Kasumi-1 (cell line): ENCODE measurements around the gene CCDC88C.

Source experiments
- DNase-seq, 2 experiments: peaks; one replicate each; lab custom pipeline; 2025; lab: John Stamatoyannopoulos, UW

Gene CCDC88C

DNA sequence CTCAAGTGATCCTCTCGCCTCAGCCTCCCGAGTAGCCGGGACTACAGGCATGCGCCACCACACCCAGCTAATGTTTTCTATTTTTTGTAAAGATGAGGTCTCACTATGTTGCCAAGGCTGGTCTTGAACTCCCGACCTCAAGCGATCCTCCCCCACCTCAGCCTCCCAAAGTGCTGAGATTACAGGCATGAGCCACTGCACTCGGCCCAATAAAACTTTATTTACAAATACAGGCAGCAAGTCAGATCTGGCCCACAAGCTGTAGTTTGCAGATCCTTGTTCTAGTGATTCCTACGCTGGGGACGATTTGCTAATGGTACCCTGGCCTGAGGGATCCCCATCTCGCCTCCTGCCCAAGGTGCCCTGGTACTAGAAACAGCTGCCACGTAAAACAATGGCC lies 74.6 kb downstream of the CCDC88C start:
- DNase-seq, result no peak

DNA sequence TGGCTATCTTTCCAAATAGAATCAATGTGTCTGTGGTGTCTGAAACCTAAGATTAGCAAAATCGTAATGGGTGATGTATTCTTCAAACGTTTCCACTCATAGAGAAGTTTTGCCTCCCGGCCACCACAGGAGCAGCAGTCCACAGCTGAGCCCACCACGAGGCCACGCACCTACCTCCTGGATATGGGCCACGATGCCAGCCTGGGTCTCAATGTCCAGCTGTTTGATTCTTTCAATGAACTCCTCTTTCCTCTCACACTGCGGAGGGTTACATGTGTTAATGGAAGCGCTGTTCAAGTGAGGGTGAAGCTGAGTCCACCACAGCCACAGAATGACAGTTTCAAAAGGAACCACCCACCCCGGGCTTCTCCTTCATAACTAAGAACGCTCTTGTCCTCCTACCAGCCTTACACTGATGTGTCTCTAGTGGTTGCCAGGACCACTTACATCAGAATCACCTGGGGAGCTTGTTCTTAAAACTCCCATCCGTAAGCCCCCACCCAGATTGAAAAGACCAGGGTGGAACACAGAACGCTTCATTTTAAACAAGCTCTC lies 75.3 kb downstream of the CCDC88C start:
- no peak for DNase-seq

DNA sequence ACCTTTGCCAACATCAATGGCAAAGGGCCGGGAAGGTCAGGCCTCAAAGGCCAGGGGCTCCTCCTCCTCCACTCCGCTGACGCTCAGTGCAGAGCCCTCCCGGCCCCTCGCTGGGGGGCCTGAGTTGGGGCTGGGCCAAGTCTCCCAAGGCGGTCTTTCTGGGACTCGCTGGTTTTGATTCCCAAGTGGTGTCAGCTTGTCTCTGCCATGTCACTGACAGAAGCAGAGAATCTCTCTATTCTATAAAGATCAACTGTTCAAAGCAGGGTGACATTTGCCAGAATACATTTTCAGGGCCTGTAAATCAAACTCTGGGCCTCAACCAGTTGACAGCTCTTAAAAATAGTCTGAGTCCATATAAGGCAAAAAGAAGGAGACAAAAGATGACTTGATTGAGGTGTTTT lies 75.9 kb downstream of the CCDC88C start:
- DNase-seq, result no peak

DNA sequence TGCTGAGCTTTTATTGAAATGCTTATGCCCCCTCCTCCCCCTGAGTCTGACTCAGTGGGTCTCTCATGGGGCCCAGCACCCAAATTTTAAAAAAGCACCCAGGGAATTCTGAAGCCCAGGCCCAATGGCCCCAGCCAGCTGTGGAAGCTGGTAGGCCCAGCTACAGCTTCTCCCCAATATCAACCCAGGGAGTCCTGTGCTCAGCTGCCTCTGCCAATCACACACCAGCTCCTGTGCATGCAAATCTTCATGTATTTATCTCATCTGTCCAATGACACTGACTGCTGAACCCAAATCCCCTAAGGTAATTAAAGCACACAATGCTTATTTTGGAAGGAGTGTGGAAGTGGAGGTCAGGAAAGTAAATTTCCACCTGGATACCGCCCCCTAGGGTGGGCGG lies 76.3 kb downstream of the CCDC88C start:
- DNase-seq, result no peak

DNA sequence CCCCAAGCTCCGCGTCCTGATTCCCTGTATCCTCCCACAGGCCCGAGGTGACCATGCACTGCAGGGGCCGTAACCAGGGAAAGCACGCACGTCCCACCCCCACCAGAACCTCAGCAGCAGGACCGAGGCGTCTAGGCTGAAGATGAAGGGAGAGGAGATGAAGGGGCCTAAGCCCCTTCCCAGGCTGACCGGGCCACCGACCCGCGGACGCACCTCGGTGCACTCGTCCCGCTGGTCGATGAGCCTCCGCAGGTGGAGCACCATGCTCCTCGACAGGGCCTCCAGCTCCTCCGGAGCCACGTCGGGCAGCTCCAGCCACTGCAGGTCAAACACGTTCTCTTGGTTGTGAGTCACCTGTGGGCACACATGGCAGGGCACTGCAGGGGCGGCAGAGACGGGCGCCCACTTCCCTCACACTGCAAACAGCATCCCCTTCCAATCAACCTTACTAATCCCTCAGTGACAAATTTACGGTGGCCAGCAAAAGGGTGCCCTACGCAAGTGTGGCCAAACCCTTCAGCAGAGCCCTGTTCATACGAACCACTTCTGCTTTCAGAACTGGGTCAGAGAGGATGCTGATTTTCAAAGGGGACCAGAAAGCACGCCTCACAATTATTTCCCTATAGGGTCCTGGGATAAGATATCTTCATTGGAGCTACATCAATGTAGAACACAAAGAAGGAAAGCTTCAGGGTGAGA lies 77.8 kb downstream of the CCDC88C start:
- DNase-seq, result no peak

DNA sequence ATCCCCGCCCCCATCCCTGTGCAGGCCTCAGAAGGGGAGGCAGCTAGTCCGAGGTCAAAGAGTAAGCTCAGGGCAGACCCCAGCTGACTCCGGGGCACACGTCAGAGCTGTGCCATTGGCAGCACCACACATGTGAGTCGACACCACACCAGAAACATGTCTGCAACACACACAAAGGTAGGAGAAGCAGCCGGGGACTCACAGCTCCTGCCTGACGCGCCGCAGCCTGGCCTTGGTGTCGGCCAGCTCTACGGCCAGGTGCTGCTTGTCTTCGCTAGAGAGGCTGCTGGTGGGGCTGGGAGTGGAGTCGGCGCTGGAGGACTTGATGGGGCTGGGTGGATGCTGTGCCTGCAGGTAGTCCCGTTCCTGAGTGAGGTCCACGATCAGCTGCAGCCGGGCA lies 78.5 kb downstream of the CCDC88C start:
- DNase-seq, result no peak

DNA sequence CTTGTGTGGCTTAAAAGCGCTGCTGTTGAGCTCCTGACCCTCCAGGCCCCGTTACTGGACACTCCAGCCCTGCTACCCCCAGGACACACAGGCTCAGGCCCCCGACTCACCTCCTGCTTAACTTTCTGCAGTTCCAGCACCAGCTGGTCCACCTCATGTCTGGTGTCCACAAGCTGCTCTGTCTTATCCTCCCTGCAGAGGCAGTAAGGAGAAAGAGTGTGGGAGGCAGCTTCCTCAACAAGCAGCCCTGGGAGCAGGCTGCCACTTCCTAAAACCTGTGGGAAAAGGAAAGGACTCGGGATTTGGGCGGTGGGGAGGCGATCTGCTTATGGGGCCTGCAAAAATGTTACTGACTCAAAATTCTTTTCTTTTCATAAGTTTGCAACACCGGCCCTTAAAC lies 79.2 kb downstream of the CCDC88C start:
- DNase-seq, result no peak

DNA sequence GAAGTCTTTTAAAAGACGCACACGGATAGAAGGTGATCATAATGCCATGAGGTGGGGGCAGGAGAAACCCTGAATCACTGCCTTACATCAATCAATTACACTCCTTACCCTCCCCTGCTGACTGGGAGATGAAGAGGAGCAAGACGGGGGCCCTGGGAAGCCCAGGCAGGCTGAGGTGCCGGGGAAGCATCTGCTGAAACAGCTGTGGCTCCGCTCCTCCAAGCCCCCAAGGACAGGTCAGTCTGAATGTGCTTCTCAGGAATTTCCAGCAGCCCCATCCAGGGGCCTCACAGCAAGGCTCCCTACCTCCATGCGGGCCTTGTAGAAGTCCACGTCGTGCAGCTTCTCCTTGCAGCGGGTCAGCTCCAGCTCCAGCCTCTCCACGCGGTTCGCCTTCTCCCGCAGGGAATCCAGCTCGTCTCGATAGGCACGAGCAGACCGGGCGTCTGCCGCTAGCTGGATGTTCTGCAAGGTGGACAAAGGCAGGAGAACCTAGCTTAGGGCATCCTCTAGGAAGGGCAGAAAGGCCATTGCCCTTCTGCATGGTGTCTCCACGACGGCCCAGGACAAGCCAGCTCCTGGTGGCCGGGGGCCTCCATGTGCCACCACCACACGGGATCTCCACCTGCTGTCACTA lies 79.8 kb downstream of the CCDC88C start:
- DNase-seq, result no peak

DNA sequence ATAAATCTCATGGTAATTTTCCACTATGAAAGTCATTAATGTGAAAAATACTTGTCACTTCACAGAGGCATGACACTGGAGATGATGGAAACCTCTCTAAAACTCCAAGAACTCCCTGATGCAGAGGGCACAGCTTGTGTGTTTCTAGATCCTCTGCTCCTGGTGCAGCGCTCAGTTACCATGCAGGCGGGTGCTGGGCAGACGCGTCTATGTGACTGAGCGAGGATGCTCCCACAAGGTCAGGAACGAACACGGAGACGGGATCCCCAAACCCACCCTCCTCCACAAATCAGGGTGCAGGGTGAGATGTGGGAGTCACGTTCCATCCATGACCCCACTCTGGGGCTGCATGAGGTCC lies 81.5 kb downstream of the CCDC88C start:
- DNase-seq, result no peak

DNA sequence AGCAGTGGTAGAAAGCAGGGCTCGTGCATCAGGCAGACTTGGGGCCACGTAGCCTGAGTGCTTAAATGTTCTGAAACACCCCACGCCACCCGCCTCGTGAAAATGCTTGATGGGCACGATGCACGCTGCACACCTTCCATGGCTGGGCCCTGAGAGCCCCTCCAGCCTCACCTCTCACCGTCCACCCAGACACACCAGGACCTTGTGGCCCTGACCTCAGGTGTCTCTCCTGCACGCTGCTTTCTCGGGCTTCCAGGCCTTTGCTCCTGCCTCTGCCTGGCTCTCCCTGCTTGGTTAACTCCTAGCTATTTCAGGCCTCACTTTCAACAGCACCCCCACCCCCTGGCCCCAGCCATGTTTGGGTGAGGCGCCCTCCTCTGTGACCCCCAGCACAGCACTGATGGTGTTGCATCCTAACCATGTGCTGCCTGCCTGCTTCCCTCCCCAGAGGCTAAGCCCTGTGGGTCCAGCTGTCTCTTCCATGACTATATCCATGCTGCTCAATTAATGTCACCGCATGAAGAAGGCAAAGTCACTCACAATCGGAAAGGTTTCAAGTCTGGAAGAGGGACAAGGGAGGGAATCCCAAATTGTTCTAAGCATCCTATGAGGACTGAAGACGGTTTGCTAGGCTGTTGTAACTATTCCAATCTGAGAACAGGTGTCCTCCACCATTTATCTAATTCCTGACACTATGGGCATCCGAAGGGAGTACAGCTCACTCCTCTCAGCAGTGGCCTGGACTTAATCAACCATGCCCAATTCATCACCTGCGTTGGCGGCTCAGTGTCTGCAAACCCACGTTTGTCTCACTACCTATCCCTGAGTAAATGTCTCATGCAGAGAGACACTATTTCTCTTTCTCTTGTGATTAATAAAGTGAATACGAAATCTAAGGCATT lies 82.2 kb downstream of the CCDC88C start:
- DNase-seq, result no peak

DNA sequence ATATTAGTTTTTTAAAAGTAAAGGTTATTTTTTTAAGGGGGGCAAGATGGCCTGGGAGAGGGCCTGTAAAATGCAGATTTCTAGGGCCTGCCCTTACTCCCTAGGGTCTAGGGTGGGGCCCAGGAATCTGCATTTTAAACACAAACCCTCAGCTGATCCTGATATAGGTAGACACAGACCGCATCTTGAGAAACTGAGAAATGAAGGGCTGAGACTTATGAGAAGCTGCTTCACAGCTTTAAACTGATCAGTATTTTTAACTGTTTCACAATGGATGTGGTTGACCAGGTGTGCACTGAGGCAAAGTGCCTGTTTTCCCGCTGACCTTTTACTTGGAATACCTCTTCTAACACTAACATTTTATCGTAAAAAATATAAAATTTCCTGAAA lies 84.0 kb downstream of the CCDC88C start:
- no peak for DNase-seq

DNA sequence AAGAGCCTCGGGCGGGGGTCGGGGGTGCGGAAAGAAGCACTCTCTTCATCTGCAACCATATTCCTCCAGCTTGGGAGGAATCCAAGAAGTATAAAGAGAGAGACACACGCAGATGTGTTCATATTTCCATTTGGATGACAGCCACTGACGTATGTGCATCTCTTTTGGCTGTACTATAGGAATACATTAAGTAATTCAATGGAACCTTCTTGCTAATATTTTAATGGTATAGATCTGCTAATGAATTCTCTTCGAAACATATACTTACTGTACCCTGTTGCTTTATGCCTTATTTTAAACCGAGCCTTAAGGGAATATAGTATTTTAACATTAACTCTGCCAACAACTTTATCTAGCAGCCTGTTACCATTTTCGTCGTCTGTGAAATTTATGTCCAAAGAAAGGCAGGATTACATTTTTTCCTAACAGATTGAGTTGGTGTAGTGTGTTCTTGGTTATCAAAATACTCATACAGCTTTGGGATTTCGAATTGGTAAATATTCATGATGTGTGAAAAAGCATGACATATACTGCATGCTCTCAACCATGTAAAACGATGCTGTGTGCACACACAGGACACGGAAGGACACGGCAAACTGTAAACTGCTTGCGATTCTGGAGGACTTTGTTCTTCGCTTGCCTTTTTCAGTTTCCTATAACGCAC lies 84.5 kb downstream of the CCDC88C start:
- no peak for DNase-seq

DNA sequence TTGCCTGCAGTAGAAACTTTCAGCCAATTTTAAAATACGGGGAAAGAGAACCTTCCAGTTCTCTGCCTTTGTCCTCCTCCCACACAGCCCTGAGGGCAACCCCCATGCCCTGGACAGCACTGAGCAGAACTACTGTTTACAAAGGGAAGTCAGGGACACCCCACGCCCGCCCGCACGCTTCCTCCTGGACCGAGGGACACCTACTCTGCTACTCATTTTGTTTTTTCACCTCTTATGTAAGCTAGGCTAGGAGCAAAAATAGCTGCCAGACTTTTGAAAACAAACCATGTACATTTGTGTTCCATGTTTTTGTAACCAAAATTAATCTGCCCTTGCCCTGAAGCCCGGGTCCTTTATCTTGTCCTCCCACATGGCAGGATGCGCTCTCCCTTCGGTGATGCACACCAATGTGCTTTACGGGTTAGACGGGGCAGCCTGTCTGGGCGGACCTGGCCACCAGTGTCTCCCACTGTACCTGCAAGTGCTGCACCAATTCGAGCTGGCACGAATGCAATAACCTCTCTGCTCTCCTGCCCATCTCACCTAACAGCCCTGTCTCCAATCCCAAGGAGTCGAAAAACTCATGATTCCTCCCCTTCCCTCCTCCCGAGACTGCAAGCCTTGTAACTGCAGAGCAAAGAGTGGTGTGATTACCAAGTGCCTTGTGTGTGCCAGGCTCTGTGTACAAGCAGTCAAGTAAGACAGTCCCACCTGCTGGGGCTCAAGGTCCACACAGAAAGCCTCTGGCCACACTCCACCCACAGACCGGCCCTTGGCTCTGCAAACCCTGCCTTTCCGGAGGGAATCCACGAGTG lies 85.2 kb downstream of the CCDC88C start:
- no peak for DNase-seq

DNA sequence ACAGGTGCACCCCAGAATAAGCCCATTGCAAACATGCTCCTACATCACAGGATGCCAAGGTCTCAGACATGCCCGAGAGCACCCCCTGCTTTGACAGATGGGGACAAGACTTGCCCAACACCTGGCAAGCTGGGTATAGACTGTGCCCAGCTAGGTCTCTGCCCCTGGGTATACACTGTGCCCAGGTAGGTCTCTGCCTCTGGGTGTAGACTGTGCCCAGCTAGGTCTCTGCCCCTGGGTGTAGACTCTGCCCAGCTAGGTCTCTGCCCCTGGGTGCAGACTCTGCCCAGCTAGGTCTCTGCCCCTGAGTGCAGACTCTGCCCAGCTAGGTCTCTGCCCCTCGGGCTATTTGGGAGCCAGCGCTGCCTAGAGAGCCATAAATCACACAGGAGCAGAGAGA lies 85.9 kb downstream of the CCDC88C start:
- no peak for DNase-seq

DNA sequence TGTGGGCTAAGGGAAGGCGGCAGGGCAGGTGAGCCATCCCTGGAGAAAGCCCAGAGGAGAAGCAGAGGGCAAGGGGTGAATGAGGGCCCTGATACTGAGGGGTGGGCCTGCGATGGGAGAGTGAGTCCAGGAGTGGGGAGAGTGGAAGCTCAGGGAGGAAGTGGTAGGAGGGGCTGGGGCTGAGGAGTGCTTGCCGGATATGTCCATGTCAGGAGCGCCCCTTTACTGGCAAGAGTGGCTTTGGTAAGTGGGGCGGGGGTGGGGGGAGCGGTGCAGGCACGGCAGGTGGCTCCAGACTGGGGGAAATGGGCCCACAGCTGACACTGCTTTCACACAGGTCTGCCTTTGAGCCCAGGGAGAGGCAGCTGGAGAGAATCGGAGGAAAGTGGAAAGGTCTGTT lies 86.8 kb downstream of the CCDC88C start:
- no peak for DNase-seq

DNA sequence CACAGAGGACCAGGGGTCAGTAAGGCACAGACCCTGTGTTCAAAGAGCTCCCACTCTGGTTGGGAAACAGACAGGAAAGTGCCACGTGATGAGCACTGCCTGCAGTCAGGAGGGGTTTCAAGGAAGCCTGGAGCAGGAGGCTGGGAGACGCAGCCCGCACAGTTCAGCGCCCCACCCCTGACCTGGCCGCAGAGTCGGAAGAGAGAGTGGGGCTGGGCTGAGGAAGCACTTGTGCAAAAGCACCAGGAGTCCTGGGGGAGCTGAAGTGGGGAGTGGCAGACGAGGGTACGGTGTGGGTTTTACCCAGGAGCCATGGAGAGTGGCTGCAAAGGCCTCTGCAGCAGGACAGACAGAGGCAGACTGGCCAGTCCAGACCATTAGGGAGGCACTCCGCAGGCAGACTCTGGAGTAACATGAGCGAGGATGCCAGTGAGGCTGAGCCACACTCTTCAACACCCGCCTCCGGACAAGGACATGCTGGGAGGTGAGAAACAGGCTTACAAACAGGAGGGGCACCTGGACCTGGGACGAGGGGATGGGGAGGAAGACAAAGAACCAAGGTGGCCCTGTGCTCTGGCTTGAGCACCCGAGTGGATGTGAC lies 87.4 kb downstream of the CCDC88C start:
- DNase-seq, result no peak

DNA sequence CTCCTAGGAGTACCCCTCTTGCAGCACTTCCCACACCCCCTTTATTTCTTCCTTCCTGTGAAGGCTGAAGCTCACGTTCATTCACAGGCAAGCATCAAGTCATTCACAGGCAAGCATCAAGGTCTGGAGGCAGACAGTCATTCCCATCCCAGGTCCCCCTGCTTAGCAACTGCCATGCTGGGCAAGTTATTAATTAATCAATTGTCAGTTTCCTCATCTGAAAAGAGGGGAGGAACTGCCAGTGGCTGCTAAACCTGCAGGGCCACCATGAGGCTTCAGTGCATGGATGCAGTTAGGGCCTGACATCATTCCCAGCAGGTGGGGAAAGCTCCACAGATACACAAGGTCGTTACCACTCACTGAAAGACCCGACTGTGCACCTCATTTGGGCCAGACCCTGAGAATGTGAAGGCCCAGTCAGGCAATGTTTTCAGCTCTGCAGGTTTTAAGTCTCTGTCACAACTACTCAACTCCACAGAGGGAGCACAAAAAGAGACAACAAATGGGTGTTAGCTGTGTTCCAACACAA lies 88.1 kb downstream of the CCDC88C start:
- DNase-seq, result no peak

DNA sequence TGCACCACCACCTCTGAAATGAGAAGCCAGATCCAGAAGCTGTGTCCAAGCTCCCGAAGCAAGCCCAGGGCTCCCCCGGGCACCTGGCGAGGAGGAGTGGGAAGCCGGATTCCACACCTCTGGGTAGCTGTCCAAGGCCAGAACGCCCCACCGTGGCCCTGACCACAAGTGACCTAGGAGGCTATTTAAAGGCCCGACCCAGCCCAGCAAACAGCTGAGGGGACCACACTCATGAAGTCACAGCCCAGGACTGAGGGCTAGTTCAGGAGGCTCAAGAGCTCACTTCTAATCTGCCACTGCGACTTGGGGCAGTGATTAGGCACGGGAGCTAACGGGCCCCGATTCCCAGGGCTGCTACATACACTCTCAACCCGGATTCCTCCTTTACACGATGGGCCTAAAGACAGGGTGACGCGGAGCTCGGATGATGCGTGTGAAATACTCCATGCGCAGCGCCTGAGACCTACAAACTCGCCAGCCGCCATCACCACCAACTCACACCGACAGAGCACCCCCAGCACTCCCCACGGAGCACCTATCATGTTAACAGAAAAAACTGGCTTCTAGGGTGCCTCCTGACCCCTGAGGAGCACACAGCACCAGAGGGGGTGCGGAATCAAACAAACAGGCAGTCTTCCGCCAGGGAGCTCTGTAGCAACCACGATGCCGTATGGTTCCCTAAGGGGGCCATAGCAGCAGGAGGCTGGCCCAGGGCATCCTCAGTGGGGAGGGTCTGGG lies 89.1 kb downstream of the CCDC88C start:
- no peak for DNase-seq

DNA sequence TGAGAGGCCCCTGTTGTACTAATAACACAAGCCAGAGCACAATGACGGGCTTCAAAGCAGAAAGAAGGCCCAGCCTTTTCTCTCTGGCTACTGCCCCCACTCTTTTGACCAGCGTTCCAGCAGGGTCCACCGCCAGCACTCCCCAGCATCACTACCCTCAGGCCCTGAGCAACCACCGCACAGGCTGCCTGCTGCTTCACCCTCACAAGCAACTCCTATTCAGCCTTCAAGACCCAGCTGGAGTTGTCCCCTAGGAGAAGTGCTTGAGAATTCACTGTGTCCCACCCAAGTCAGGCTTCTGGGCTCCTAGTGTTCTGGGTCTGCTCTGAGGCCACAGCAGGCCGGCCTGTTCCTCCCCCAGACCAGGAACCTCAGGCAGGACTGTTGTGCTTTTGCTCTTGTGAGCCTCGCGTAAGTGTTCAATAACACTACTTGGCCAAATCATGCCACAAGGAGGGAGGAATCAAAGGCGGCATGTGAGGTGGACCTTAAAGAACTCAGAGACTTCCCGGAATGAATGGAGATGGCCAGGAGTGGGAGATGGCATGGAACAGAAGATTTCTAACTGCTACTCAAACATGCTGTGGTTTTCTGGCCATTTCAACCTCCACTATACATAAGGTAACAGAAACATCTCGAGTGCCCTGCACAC lies 89.8 kb downstream of the CCDC88C start:
- DNase-seq, result no peak

DNA sequence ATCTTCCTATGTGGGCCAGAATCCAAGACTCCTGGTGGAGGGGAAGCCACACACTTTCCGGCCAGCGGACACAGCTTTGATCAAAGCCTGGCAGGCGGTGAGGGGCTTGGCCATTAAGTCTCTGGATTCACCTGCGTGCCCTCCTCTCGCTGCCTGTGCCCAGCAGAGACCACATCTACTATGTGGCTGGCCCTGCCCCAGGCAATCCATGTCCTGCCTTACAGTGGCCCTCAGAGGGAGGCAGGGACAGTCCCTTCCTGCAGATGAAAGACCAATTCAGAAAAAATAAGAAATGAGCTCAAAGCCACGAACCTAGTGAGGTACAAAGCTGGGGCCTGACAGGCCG lies 90.4 kb downstream of the CCDC88C start:
- no peak for DNase-seq
